Testis (tissue), 2 donors: ENCODE measurements around the gene CCDC30.

Source experiments
- POLR2A ChIP-seq: fragments of 450-650 bp; IDR thresholded peaks from one replicate; pipeline ENCODE4 v1.6.1; 2017; ENCODE audit warnings: antibody characterized with exemption, mild to moderate bottlenecking, moderate library complexity
- TF ChIP-seq, protein P1 (sequence below), 3 experiments: fragments of 450-650 bp in 2 of 3; fragments of 200-600 bp in 1 of 3; sonication (generic) in 1 of 3; IDR thresholded peaks; one replicate each; pipeline ENCODE4 v1.5.1; 2016 to 2019; ENCODE audit warnings: antibody characterized with exemption in 3 of 3, mild to moderate bottlenecking in 2 of 3, moderate library complexity in 1 of 3

DNA sequence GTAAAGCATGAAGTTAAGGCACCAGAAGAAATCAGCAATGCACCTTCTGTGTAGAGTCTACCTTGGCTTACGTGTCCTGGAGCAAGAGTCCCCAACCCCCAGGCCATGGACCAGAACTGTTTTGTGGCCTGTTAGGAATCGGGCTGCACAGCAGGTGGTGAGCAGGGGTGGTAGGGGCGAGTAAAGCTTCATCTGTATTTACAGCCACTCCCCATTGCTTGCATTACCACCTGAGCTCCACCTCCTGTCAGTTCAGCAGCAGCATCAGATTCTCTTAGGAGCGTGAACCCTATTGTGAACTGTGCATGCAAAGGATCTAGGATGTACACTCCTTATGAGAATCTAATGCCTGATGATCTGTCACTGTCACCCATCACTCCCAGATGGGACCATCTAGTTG, 28.7 kb upstream of the CCDC30 start:
- TF ChIP-seq, protein P1, sequence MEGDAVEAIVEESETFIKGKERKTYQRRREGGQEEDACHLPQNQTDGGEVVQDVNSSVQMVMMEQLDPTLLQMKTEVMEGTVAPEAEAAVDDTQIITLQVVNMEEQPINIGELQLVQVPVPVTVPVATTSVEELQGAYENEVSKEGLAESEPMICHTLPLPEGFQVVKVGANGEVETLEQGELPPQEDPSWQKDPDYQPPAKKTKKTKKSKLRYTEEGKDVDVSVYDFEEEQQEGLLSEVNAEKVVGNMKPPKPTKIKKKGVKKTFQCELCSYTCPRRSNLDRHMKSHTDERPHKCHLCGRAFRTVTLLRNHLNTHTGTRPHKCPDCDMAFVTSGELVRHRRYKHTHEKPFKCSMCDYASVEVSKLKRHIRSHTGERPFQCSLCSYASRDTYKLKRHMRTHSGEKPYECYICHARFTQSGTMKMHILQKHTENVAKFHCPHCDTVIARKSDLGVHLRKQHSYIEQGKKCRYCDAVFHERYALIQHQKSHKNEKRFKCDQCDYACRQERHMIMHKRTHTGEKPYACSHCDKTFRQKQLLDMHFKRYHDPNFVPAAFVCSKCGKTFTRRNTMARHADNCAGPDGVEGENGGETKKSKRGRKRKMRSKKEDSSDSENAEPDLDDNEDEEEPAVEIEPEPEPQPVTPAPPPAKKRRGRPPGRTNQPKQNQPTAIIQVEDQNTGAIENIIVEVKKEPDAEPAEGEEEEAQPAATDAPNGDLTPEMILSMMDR (IDR thresholded peaks at IDR 0.05): no peak
- no peak for TF ChIP-seq POLR2A
